ENCODE results near the gene TPTE2. TPM values are rescaled to one million over a fixed set of nuclear protein-coding genes. Genes with fewer than 3 reads are reported as not detected.

The TPTE2 gene
- total and polyA plus RNA-seq, 2 experiments from 2014 or later: 0.24 TPM; not detected in 1

DNA sequence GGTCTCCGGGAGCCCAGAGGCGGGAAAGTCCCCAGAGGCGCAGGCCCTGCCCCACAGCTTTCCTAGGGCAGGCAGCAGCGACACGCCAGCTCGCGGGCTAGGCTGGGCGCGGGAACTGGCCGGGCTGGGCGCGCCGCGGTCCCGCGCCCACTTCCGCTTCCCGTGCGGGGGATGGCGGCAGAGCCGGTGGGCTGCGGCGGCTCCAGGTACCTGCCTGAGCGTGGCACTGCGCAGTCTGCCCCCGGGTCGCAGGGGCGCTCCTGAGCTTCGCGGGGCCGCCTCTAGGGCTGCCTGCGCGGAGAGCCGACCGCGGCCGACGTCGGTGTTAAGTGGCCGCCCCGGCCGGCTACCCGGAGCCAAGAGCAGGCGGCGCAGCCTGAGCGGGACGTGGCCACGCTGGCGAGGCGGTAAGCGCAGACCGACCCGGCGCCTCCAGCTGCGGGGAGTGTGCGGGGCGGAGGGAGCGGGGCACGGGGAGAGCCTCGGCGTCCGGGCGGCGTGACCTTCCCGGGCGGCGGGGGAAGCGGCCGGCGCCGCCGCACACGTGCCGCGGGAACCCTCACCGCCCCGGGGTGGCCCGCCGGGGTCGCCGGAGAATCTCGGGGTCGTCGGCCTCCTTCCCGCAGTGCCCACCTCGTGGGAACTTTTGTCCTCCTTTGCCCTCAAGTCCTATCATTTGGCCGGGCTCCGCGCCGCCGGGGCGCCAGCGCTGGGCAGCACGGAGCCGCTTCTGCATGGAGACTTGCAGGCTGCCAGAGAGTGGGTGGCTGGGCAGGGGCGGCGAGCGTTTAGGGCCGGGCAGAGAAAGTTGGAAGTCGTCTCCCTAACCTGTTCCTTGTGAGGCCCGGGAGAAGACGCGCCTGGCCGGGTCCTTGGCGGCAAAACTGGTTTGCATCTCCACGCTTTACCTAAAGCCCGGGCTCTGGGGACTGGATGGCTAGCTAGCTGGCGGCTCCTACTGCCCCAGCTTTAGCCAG, 40.7 kb upstream of the TPTE2 start:
- H3K27me3 ChIP-seq: peaks cover 29% of the 10 kb centered on the region
- H3K27ac ChIP-seq: no peak overlapping the region
- TF ChIP-seq, protein P1, sequence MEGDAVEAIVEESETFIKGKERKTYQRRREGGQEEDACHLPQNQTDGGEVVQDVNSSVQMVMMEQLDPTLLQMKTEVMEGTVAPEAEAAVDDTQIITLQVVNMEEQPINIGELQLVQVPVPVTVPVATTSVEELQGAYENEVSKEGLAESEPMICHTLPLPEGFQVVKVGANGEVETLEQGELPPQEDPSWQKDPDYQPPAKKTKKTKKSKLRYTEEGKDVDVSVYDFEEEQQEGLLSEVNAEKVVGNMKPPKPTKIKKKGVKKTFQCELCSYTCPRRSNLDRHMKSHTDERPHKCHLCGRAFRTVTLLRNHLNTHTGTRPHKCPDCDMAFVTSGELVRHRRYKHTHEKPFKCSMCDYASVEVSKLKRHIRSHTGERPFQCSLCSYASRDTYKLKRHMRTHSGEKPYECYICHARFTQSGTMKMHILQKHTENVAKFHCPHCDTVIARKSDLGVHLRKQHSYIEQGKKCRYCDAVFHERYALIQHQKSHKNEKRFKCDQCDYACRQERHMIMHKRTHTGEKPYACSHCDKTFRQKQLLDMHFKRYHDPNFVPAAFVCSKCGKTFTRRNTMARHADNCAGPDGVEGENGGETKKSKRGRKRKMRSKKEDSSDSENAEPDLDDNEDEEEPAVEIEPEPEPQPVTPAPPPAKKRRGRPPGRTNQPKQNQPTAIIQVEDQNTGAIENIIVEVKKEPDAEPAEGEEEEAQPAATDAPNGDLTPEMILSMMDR (IDR thresholded peaks at IDR 0.05; ENCODE audit: low read depth, low read length): no peak
- DNase-seq (ENCODE audit: low read depth in 1 of 2, low spot score in 1 of 2): peak; percentile 55 to 65
- H3K4me3 ChIP-seq: peak overlapping the region; percentile 22
- H3K4me1 ChIP-seq (ENCODE audit: low read depth): no peaks in the 10 kb centered on the region
- no peaks in the 10 kb centered on the region for H3K36me3 ChIP-seq
- H3K9me3 ChIP-seq (ENCODE audit: low read depth): no peaks in the 10 kb centered on the region

DNA sequence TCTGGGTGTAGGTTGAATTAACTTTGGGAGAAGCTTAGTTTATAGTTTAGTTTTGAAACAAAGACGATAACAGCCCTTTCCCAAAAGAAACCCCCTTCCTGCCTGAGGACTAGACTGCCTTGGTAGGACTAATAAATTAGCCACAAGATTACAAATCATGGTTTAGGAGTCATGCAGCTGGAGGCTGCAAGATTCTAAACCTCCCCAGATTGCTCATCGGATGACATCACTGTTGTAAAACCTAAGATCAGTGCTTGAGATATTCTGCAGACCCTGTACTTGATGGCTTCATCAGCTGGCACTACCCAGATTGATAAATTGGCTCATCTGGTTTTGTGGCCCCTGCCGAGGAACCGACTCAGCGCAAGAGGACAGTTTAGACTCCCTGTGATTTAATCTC, 36.2 kb upstream of the TPTE2 start:
- H3K27ac ChIP-seq: no peak overlapping the region
- no peaks in the 10 kb centered on the region for H3K36me3 ChIP-seq
- H3K9me3 ChIP-seq (ENCODE audit: low read depth): no peaks in the 10 kb centered on the region
- H3K27me3 ChIP-seq: peaks cover 15% of the 10 kb centered on the region
- H3K4me3 ChIP-seq: no peak overlapping the region
- DNase-seq (ENCODE audit: low read depth in 1 of 2, low spot score in 1 of 2): peak in 1 of 2 donors; percentile 11
- no peaks in the 10 kb centered on the region for H3K4me1 ChIP-seq (ENCODE audit: low read depth)
- TF ChIP-seq, protein P1 (IDR thresholded peaks at IDR 0.05; ENCODE audit: low read depth, low read length): no peak

DNA sequence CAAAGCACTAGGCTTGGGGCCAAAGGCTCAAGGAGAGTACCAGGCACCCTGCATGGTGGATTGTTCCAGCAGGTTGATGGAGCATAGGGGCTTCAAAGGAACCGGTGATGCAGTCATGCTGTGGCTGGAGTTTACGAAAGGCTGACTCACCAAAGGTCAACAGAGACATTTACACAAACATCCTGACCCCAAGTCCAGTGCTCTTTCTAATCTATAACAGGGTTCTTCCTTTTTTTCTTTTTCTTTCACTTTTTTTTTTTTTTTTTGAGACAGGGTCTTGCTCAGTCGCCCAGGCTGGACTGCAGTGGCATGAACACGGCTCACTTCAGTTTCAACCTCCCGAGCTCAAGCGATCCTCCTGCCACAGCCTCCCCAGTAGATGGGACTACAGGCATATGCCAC, 35.6 kb upstream of the TPTE2 start:
- no peaks in the 10 kb centered on the region for H3K9me3 ChIP-seq (ENCODE audit: low read depth)

DNA sequence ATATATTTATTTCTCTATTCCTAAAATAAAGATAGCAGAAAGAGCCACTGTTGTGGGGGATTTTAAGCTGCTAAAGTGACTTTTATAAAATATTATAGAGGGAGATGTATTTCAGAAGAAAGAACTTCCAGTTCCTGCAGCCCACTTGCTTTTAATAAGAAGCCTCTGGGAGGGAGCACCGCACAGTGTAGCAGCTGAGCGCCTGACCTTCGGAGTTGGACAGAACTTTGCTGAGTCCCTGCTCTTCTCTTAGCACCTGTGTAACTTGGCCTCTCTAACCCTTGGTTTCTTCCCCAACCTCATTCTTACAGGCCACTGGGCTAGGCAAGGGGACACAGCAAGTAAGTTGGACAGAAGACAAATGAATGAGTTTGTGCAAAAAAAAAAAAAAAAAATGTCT, 34.8 kb upstream of the TPTE2 start:
- TF ChIP-seq, protein P1 (IDR thresholded peaks at IDR 0.05; ENCODE audit: low read depth, low read length): no peak
- no peak for DNase-seq (ENCODE audit: low read depth in 1 of 2, low spot score in 1 of 2)
- no peak overlapping the region for H3K4me3 ChIP-seq

More for the DNA sequence above, 35.6 kb upstream of the TPTE2 start:
- no peaks in the 10 kb centered on the region for H3K4me1 ChIP-seq (ENCODE audit: low read depth)
- peak in 1 of 2 donors; percentile 13 for DNase-seq (ENCODE audit: low read depth in 1 of 2, low spot score in 1 of 2)
- H3K27me3 ChIP-seq: peaks cover 10% of the 10 kb centered on the region
- H3K27ac ChIP-seq: no peak overlapping the region
- no peaks in the 10 kb centered on the region for H3K36me3 ChIP-seq
- no peak overlapping the region for H3K4me3 ChIP-seq
- TF ChIP-seq, protein P1 (IDR thresholded peaks at IDR 0.05; ENCODE audit: low read depth, low read length): no peak

DNA sequence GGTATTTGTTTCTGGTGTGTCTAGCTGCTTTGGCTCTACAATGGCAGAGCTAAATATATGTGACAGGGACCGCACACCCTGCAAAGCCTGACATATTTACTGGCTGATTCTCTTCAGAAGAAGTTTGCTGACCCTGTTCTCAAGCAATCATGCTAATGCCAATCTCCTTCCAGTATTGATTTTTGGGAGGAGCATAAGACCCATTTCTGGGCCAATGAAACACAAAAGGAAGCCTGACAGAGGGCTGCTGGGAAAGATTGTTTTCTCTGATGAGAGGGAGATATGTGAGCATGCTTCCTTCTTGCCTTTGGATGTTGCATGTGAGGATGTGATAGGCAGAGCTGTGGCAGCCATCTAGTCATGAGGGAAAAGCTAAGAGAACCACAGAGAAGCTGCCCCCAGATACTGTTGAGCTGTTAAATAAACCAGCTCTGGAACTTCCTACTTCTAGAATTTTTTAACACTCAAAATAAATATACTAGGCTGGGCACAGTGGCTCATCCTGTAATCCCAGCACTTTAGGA, 31.4 kb upstream of the TPTE2 start:
- no peak for DNase-seq (ENCODE audit: low read depth in 1 of 2, low spot score in 1 of 2)
- no peaks in the 10 kb centered on the region for H3K27me3 ChIP-seq
- no peaks in the 10 kb centered on the region for H3K36me3 ChIP-seq
- no peaks in the 10 kb centered on the region for H3K9me3 ChIP-seq (ENCODE audit: low read depth)
- no peak overlapping the region for H3K27ac ChIP-seq
- TF ChIP-seq, protein P1 (IDR thresholded peaks at IDR 0.05; ENCODE audit: low read depth, low read length): no peak
- H3K4me3 ChIP-seq: no peak overlapping the region
- no peaks in the 10 kb centered on the region for H3K4me1 ChIP-seq (ENCODE audit: low read depth)

More for the DNA sequence above, 34.8 kb upstream of the TPTE2 start:
- Histone ChIP-seq H3K9me3 (ENCODE audit: low read depth) (no peaks in the 10 kb centered on the region), H3K36me3 (no peaks in the 10 kb centered on the region), H3K27me3 (peaks cover 1% of the 10 kb centered on the region), H3K4me1 (ENCODE audit: low read depth) (no peaks in the 10 kb centered on the region), H3K27ac (no peak overlapping the region)

All from cardiac muscle cell (in vitro differentiated cells and primary cell).